NT2/D1 (cell line): Measurements from ENCODE around the gene AP3B1.

ENCODE experiments used
- DNase-seq: peaks from one replicate; pipeline ENCODE4 v3.0.0-alpha.2; 2011; ENCODE audit warnings: low read depth, low spot score
- H3K27me3 ChIP-seq: 2 replicates; pipeline ENCODE4 v1.6.0; 2011; ENCODE audit warnings: mild to moderate bottlenecking; ENCODE audit not compliant: insufficient read length, insufficient read depth
- H3K36me3 ChIP-seq: 2 replicates; pipeline ENCODE4 v1.6.1; 2011; ENCODE audit warnings: mild to moderate bottlenecking, low read length, mixed read lengths; ENCODE audit not compliant: insufficient read depth, insufficient read length
- H3K4me1 ChIP-seq: 2 replicates; pipeline ENCODE4 v1.5.1; 2011; ENCODE audit not compliant: insufficient read depth, insufficient read length
- H3K4me3 ChIP-seq: 2 replicates; pipeline ENCODE4 v1.5.1; 2011; ENCODE audit warnings: low read depth; ENCODE audit not compliant: insufficient read length
- H3K9ac ChIP-seq: 2 replicates; pipeline ENCODE4 v1.6.0; 2011; ENCODE audit warnings: low read depth; ENCODE audit not compliant: insufficient read length
- H3K9me3 ChIP-seq: 2 replicates; pipeline ENCODE4 v1.5.1; 2011; ENCODE audit warnings: mild to moderate bottlenecking, low read length; ENCODE audit not compliant: insufficient read depth
- SUZ12 ChIP-seq: IDR thresholded peaks from 2 replicates; pipeline ENCODE4 v1.6.1; 2011; ENCODE audit not compliant: insufficient read length, insufficient read depth; ENCODE audit errors: extremely low read depth
- YY1 ChIP-seq: IDR thresholded peaks from 2 replicates; pipeline ENCODE4 v1.6.1; 2011; ENCODE audit not compliant: insufficient read length, insufficient read depth
- ZNF274 ChIP-seq: IDR thresholded peaks from 2 replicates; pipeline ENCODE4 v1.6.1; 2011; ENCODE audit warnings: mild to moderate bottlenecking, low read depth, low read length

AP3B1 gene

GRCh38 chr5:78221467-78221866 is 73.0 kb downstream of the AP3B1 start:
- no peaks in the 10 kb centered on the region for H3K27me3 ChIP-seq
- no peak overlapping the region for H3K9ac ChIP-seq
- no peaks in the 10 kb centered on the region for H3K4me1 ChIP-seq
- H3K4me3 ChIP-seq, result no peak overlapping the region
- H3K9me3 ChIP-seq, result no peaks in the 10 kb centered on the region
- H3K36me3 ChIP-seq, result peaks cover 4% of the 10 kb centered on the region
- no peak for DNase-seq
- TF ChIP-seq ZNF274, result no peak
- TF ChIP-seq YY1, result no peak
- TF ChIP-seq SUZ12, result no peak

GRCh38 chr5:78215972-78216371 is 78.5 kb downstream of the AP3B1 start:
- H3K27me3 ChIP-seq, result no peaks in the 10 kb centered on the region
- no peaks in the 10 kb centered on the region for H3K9me3 ChIP-seq
- TF ChIP-seq YY1 (no peak), SUZ12 (no peak), ZNF274 (no peak)
- peaks cover 12% of the 10 kb centered on the region for H3K36me3 ChIP-seq
- H3K4me3 ChIP-seq, result no peak overlapping the region
- no peak for DNase-seq
- H3K9ac ChIP-seq, result no peak overlapping the region
- H3K4me1 ChIP-seq, result no peaks in the 10 kb centered on the region

GRCh38 chr5:78215565-78215964 is 78.9 kb downstream of the AP3B1 start:
- Histone ChIP-seq H3K4me1 (no peaks in the 10 kb centered on the region), H3K27me3 (no peaks in the 10 kb centered on the region), H3K9me3 (no peaks in the 10 kb centered on the region), H3K36me3 (peaks cover 12% of the 10 kb centered on the region), H3K9ac (no peak overlapping the region), H3K4me3 (no peak overlapping the region)
- TF ChIP-seq ZNF274 (no peak), YY1 (no peak), SUZ12 (no peak)
- no peak for DNase-seq

GRCh38 chr5:78213799-78214198 is 80.7 kb downstream of the AP3B1 start:
- H3K27me3 ChIP-seq, result no peaks in the 10 kb centered on the region
- H3K9me3 ChIP-seq, result no peaks in the 10 kb centered on the region
- no peaks in the 10 kb centered on the region for H3K4me1 ChIP-seq
- H3K9ac ChIP-seq, result no peak overlapping the region
- peaks cover 12% of the 10 kb centered on the region for H3K36me3 ChIP-seq
- no peak for DNase-seq
- no peak overlapping the region for H3K4me3 ChIP-seq
- TF ChIP-seq SUZ12 (no peak), ZNF274 (no peak), YY1 (no peak)

- no peak overlapping the region for H3K4me3 ChIP-seq
- H3K9me3 ChIP-seq, result no peaks in the 10 kb centered on the region
- no peak overlapping the region for H3K9ac ChIP-seq
- H3K36me3 ChIP-seq, result peaks cover 14% of the 10 kb centered on the region
- no peaks in the 10 kb centered on the region for H3K4me1 ChIP-seq
- no peaks in the 10 kb centered on the region for H3K27me3 ChIP-seq
- TF ChIP-seq YY1 (no peak), ZNF274 (no peak), SUZ12 (no peak)
- no peak for DNase-seq
Observed at GRCh38 chr5:78211052-78211451, 83.4 kb downstream of the AP3B1 start.

GRCh38 chr5:78204241-78204640 is 90.3 kb downstream of the AP3B1 start:
- DNase-seq, result no peak
- peaks cover 7% of the 10 kb centered on the region for H3K9me3 ChIP-seq
- TF ChIP-seq ZNF274, result no peak
- TF ChIP-seq SUZ12, result no peak
- TF ChIP-seq YY1, result no peak
- H3K4me1 ChIP-seq, result no peaks in the 10 kb centered on the region
- H3K27me3 ChIP-seq, result no peaks in the 10 kb centered on the region
- H3K36me3 ChIP-seq, result peaks cover 10% of the 10 kb centered on the region
- H3K9ac ChIP-seq, result no peak overlapping the region
- H3K4me3 ChIP-seq, result no peak overlapping the region

GRCh38 chr5:78203815-78204214 is 90.7 kb downstream of the AP3B1 start:
- Histone ChIP-seq H3K4me1 (no peaks in the 10 kb centered on the region), H3K4me3 (no peak overlapping the region), H3K9ac (no peak overlapping the region), H3K36me3 (peaks cover 10% of the 10 kb centered on the region), H3K9me3 (peaks cover 7% of the 10 kb centered on the region), H3K27me3 (no peaks in the 10 kb centered on the region)
- TF ChIP-seq SUZ12, result no peak
- TF ChIP-seq ZNF274, result no peak
- no peak for TF ChIP-seq YY1
- DNase-seq, result no peak
